Heart right ventricle (tissue), 16 donors: ENCODE results near the gene ZNF692. TPM values are rescaled to one million over a fixed set of nuclear protein-coding genes. Genes with fewer than 3 reads are reported as not detected.

Source experiments
- ATAC-seq, 8 donors: fragments of 200-7000 bp; cut with Tn5 transposase; one replicate each; pipeline ENCODE4 v1.9.1; 2020; ENCODE audit warnings: mild to moderate bottlenecking in 8 of 8, moderate library complexity in 8 of 8, moderate number of reproducible peaks in 1 of 8
- DNase-seq, 2 donors: peaks; one replicate each; pipeline ENCODE4 v3.0.0-alpha.2; 2020
- H3K27ac ChIP-seq, 10 donors: fragments of 200-600 bp; sonication (generic) in 2 of 10; one replicate each; pipeline versions ENCODE4 v1.5.0 to v1.8.0; 2020 to 2022; ENCODE audit warnings: mild to moderate bottlenecking in 3 of 10
- H3K27me3 ChIP-seq, 7 donors: fragments of 200-600 bp; one replicate each; pipeline ENCODE4 v1.8.0; 2021 to 2022; ENCODE audit warnings: mild to moderate bottlenecking in 2 of 7
- H3K36me3 ChIP-seq, 9 donors: fragments of 200-600 bp; sonication (generic) in 1 of 9; one replicate each; pipeline versions ENCODE4 v1.5.0 to v1.8.0; 2020 to 2022; ENCODE audit warnings: mild to moderate bottlenecking in 2 of 9
- H3K4me1 ChIP-seq, 9 donors: fragments of 200-600 bp; sonication (generic) in 1 of 9; one replicate each; pipeline versions ENCODE4 v1.5.0 to v1.8.0; 2020 to 2022; ENCODE audit warnings: mild to moderate bottlenecking in 4 of 9
- H3K4me3 ChIP-seq, 10 donors: fragments of 200-600 bp; sonication (generic) in 2 of 10; one replicate each; pipeline versions ENCODE4 v1.5.0 to v1.8.0; 2020 to 2022; ENCODE audit warnings: mild to moderate bottlenecking in 7 of 10, moderate library complexity in 2 of 10
- H3K9me3 ChIP-seq, 11 donors: fragments of 200-600 bp in 10 of 11; sonication (generic) in 2 of 11; one replicate each; pipeline versions ENCODE4 v1.5.0 to v1.8.0; 2013 to 2022; ENCODE audit warnings: mild to moderate bottlenecking in 2 of 11, control low read depth in 1 of 11, moderate library complexity in 1 of 11
- WGBS, 2 donors: extraction: QIAGEN DNeasy Blood & Tissue Kit; methylation state at CpG; one replicate each; pipeline ENCODE4 v1.1.7; 2013; ENCODE audit warnings: inconsistent platforms in 1 of 2; 5-methylcytosine and 5-hydroxymethylcytosine counted together
- intact Hi-C, 10 donors: fragments of 100-400 bp; cut with DNase I; formaldehyde crosslinking; loops; one replicate each; pipeline versions ENCODE4 v1.11.1 to v1.14.2; 2022
- polyA plus RNA-seq, 2 donors: library from polyadenylated mRNA; stranded (reverse); fragments of 200-250 nt; gene quantifications; one replicate each; pipeline ENCODE4 v1.2.3, GENCODE V29; 2013
- total RNA-seq, 10 donors: library from RNA; stranded (reverse); fragmentation: NEBNext Ultra II Directional in 3 of 10; extraction: Animal tissue kit (Norgen Biotek cat#: 25700) in 3 of 10; gene quantifications; one replicate each; pipeline versions ENCODE4 v1.2.1 to v1.2.4, GENCODE V29; 2021 to 2023
- TF ChIP-seq, protein P1 (sequence below), 9 donors: fragments of 200-600 bp; sonication (generic) in 2 of 9; IDR thresholded peaks; one replicate each; pipeline versions ENCODE4 v1.5.0 to v1.8.0; 2021 to 2022; ENCODE audit warnings: antibody characterized with exemption in 9 of 9, mild to moderate bottlenecking in 5 of 9, moderate library complexity in 1 of 9
- donor health status: Arrhythmogenic right ventricular cardiomyopathy.
- donor health status: ischemic (EF 13 %, LVEDD 7.1; RV severe dilation, severe dysfunction).
- donor health status: healthy with polysubstance abuse.
- donor health status: DM: no; HTN: yes; CAD: no.
- donor health status: DM: no; HTN: no; CAD: no.
- donor health status: ischemic (EF 25% LVEDD 6.9; RV normal size, moderate dysfunction).
- donor health status: ischemic (EF 25% LVEDD 5.7; RV mildly dilated, moderate dysfunction).
- donor health status: healthy.
- donor health status: DM: yes; HTN: yes; CAD: no.
- donor health status: Ischemic cardiomyopathy.
- donor health status: ischemic (EF 35%, LVEDD 5.7; RV mildly dilated, moderate dysfunction).
- donor health status: nonischemic (EF 11% LVEDD 7.7; RV severe dilation, severe dysfunction).
- donor health status: DM: yes; HTN: yes; CAD: no.
- donor health status: PGD.
- donor health status: ischemic (EF 29% LVEDD 5.4; RV normal size, mild dysfunction).
- donor health status: nonischemic (EF 23%, LVEDD 6.1; RV moderate dilation, normal function).

The ZNF692 gene
- total and polyA plus RNA-seq, 12 donors: 7.1 to 102 (median 12.5) TPM

DNA sequence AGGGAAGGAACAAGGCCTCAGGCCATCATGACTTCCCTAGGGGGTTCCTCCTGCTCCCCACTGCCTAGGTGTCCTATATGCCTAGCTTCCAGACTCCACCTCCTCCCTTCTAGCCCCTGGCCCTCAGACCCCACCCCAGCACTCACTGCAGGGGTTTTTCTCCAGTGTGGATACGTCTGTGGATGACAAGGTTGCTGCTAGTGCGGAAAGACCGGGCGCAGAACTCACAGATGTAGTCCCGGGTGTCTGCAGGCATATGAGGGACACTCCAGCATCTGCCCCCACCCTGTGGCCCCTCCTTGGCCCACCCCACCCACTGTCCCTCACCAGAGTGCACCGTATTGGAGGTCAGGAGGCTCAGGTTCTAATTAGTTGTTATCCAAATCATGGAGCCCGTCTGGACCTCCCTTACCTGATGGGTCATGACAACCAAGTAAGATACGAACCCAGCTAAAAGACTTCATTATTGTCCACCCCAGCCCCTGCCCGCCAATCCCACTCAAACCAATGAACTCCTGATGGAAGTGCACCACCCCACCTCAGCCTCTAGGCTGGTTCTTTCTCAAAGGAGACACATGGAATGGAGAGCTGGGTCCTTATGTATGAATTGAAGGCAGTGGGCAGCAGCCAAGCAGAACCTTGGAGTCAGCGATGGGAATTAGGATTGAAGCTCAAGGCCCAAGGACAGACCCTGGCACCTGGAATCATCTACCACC is 8.2 kb downstream of the ZNF692 start:
- DNase-seq (no peak), ATAC-seq (peak in 1 of 8 donors; percentile 14)
- WGBS, 2 donors: 80 to 87% methylated on average over 10 of the region's 10 CpGs
- H3K27ac ChIP-seq: no peak overlapping the region
- no peak overlapping the region for H3K4me3 ChIP-seq
- peaks cover 0 to 81% (median 45%) of the 10 kb centered on the region in 9 donors for H3K36me3 ChIP-seq
- TF ChIP-seq, protein P1, sequence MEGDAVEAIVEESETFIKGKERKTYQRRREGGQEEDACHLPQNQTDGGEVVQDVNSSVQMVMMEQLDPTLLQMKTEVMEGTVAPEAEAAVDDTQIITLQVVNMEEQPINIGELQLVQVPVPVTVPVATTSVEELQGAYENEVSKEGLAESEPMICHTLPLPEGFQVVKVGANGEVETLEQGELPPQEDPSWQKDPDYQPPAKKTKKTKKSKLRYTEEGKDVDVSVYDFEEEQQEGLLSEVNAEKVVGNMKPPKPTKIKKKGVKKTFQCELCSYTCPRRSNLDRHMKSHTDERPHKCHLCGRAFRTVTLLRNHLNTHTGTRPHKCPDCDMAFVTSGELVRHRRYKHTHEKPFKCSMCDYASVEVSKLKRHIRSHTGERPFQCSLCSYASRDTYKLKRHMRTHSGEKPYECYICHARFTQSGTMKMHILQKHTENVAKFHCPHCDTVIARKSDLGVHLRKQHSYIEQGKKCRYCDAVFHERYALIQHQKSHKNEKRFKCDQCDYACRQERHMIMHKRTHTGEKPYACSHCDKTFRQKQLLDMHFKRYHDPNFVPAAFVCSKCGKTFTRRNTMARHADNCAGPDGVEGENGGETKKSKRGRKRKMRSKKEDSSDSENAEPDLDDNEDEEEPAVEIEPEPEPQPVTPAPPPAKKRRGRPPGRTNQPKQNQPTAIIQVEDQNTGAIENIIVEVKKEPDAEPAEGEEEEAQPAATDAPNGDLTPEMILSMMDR (IDR thresholded peaks at IDR 0.05): no peak
- H3K9me3 ChIP-seq: no peaks in the 10 kb centered on the region
- peaks cover 0 to 8% (median 0%) of the 10 kb centered on the region in 9 donors for H3K4me1 ChIP-seq
- H3K27me3 ChIP-seq: no peaks in the 10 kb centered on the region
- intact Hi-C loops: no loop called here

DNA sequence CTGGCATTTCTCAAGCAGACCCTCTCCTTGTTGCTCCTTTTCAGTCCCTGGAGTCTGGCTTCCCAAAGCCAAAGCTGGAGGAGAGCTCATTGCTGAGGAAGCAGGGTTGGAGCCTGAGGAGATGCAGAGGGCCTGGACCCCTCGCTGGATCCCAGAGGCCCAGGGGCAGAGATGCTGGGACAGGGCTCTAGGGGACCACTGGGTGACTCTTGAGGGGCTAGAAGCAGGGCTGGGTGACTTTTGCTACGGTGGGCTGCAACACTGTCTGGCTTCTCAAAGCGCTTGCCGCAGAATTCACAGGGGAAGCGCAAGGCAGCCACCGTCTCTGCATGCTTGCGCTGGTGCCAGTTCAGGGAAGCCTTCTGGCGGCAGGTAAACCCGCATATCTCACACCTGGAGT is 8.8 kb downstream of the ZNF692 start:
- 91 to 95% methylated on average over 9 of the region's 9 CpGs for WGBS, 2 donors
- DNase-seq: no peak

DNA sequence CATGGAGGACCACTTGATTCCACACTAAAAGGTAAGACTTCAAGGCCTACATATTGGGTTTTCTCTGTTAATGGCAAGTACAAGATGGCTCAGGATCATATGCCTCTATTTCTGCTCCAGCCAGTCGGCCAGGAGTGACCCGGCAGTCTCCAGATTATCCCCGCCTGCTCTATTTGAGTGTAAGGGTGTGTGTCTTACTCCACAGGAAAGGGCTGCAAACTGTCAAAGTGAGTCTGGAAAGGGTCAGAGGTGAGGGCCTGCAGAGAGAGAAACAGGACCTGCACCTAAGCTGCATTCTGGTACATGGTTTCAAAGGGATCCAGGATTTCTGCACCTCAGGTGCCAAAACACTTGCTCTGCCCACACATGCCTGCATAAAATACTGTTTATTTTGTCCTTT is 9.2 kb downstream of the ZNF692 start:
- Histone ChIP-seq H3K4me3 (no peak overlapping the region), H3K9me3 (no peaks in the 10 kb centered on the region), H3K27ac (no peak overlapping the region), H3K4me1 (peaks cover 0 to 8% (median 0%) of the 10 kb centered on the region in 9 donors), H3K36me3 (peaks cover 0 to 81% (median 56%) of the 10 kb centered on the region in 9 donors), H3K27me3 (no peaks in the 10 kb centered on the region)
- TF ChIP-seq, protein P1 (IDR thresholded peaks at IDR 0.05): no peak
- intact Hi-C loops: no loop called here
- 69 to 77% methylated on average over 3 of the region's 3 CpGs for WGBS, 2 donors
- no peak for DNase-seq
- ATAC-seq: no peak

More for the DNA sequence above, 8.8 kb downstream of the ZNF692 start:
- intact Hi-C loops: no loop called here
- Histone ChIP-seq H3K4me3 (no peak overlapping the region), H3K27me3 (no peaks in the 10 kb centered on the region), H3K36me3 (peaks cover 0 to 81% (median 51%) of the 10 kb centered on the region in 9 donors), H3K9me3 (no peaks in the 10 kb centered on the region), H3K4me1 (peaks cover 0 to 8% (median 0%) of the 10 kb centered on the region in 9 donors), H3K27ac (no peak overlapping the region)
- peak in 1 of 8 donors; percentile 6 for ATAC-seq
- TF ChIP-seq, protein P1 (IDR thresholded peaks at IDR 0.05): no peak

DNA sequence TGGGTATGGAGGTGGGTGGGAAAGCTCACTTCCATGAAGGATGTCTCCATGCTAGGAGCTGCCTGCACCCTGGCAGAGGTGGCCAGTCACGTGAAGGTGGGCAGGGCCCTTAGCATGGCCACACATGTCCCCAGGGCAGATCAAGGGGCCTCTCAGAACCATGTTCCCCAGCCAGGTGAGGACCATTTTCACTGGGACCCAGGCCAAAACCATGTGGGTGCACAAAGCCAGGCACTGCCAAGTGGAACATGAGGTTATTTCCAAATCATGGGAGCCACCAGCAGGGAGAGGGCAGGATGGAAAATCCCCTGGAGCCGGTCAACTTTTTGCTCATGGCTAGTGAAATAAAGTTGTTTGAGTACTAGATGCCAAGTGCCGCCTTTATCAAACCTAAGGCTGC is 9.7 kb downstream of the ZNF692 start:
- no peaks in the 10 kb centered on the region for H3K27me3 ChIP-seq
- peaks cover 0 to 82% (median 60%) of the 10 kb centered on the region in 9 donors for H3K36me3 ChIP-seq
- DNase-seq: no peak
- H3K9me3 ChIP-seq: no peaks in the 10 kb centered on the region
- H3K4me1 ChIP-seq: peaks cover 0 to 8% (median 0%) of the 10 kb centered on the region in 9 donors
- 66 to 83% methylated on average over 3 of the region's 3 CpGs for WGBS, 2 donors
- no peak overlapping the region for H3K27ac ChIP-seq
- intact Hi-C loops: no loop called here
- TF ChIP-seq, protein P1 (IDR thresholded peaks at IDR 0.05): no peak
- ATAC-seq: peak in 2 of 8 donors; percentile 10 to 12
- H3K4me3 ChIP-seq: no peak overlapping the region
